SK-N-MC (cell line): ENCODE results near the gene IQGAP1.

Experiments used
- DNase-seq: peaks from one replicate; pipeline ENCODE4 v3.0.0-alpha.2; 2011; ENCODE audit warnings: low read depth, low spot score
- H3K27ac ChIP-seq: fragments of 200-600 bp; sonication (generic); 2 replicates; pipeline ENCODE4 v1.5.1; 2016; ENCODE audit warnings: mixed run types
- H3K36me3 ChIP-seq: fragments of 200-600 bp; sonication (generic); 2 replicates; pipeline ENCODE4 v1.6.1; 2017; ENCODE audit warnings: antibody characterized with exemption, low read length, mixed read lengths; ENCODE audit not compliant: insufficient read depth
- H3K4me3 ChIP-seq: fragments of 200-600 bp; sonication (generic); 2 replicates; pipeline ENCODE4 v1.5.1; 2016
- H3K9ac ChIP-seq: fragments of 200-600 bp; sonication (generic); 2 replicates; pipeline ENCODE4 v1.8.0; 2017; ENCODE audit warnings: mixed run types, mixed read lengths; ENCODE audit not compliant: insufficient read length
- H3K9me3 ChIP-seq: fragments of 200-600 bp; sonication (generic); 2 replicates; pipeline ENCODE4 v1.6.1; 2017; ENCODE audit warnings: low read depth, mild to moderate bottlenecking, antibody characterized with exemption, low read length, moderate library complexity, mixed read lengths
- EZH2 ChIP-seq: fragments of 200-600 bp; sonication (generic); IDR thresholded peaks from one replicate; pipeline ENCODE4 v1.6.1; 2017; ENCODE audit warnings: antibody characterized with exemption
- FOXP2 ChIP-seq: optimal IDR thresholded peaks from 2 replicates; pipeline ENCODE3; 2011; ENCODE audit warnings: mild to moderate bottlenecking, moderate library complexity; ENCODE audit not compliant: insufficient read depth; ENCODE audit errors: extremely low read length, control extremely low read depth
- POLR2AphosphoS5 ChIP-seq: IDR thresholded peaks from 2 replicates; pipeline ENCODE4 v1.6.1; 2012; ENCODE audit warnings: mild to moderate bottlenecking, low read depth, low read length, borderline replicate concordance

The IQGAP1 gene

DNA sequence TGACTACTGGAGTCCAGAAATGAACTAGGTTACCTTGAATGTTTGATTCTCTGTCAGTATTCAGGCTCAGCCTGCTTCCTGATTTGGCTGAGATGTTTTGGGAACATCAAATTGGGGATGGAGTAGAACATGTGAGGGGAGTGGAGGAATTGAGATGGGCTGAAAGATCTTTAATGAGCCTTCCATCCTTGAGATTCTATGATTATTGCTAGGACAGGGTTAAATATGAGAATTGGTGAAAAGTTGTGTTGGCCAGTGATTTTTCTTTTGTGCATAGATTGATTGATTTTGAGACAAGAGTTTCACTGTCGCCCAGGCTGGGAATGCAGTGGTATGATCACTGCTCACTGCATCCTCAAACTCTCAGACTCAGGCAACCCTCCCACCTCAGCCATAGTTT lies 32.4 kb downstream of the IQGAP1 start:
- Histone ChIP-seq H3K36me3 (no peaks in the 10 kb centered on the region), H3K9ac (no peak overlapping the region), H3K27ac (peak overlapping the region; percentile 78), H3K4me3 (peak overlapping the region; percentile 47; the same call in 1 of the 2 replicates), H3K9me3 (no peaks in the 10 kb centered on the region)
- DNase-seq = no peak
- TF ChIP-seq FOXP2 = no peak

DNA sequence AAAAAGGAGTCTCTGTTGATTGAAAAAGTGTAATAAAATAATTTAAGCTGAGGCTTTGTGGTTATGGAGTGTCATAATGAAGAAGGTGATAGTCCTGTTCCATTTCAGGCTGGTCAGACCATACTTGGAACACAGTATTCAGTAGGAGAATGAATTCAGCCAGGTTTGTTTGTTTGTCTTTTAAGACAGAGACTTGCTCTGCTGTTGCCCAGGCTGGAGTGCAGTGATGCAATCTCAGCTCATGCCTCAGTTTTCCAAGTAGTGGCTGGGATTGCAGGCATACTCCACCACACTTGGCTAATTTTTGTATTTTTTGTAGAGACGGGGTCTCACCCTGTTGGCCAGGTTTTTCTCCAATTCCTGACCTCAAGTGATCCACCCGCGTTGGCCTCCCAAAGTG lies 33.5 kb downstream of the IQGAP1 start:
- Histone ChIP-seq H3K36me3 (no peaks in the 10 kb centered on the region; the same call in 1 of the 2 replicates), H3K9me3 (no peaks in the 10 kb centered on the region), H3K9ac (no peak overlapping the region), H3K27ac (no peak overlapping the region), H3K4me3 (no peak overlapping the region)
- no peak for DNase-seq
- TF ChIP-seq EZH2 = no peak
- no peak for TF ChIP-seq FOXP2
- no peak for TF ChIP-seq POLR2AphosphoS5

DNA sequence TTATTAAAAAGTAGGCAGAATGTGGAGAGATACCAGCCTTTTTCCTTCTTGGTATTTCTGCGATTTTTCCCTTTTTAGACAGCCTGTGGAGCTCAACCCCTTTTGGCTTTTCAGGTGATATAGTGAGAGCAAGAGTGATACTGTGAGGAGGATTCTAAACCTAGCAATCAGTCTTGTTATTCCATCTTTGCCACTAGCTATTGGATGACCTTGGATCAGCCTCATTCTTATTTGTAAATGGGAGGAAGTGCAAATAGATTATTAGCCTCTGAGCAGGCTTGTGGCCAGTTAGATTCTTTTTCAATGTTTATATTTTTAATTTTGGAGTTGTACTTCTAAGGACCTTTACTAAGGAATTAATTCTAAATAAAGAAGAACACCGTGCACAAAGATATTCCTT lies 34.0 kb downstream of the IQGAP1 start:
- no peaks in the 10 kb centered on the region for H3K9me3 ChIP-seq
- TF ChIP-seq POLR2AphosphoS5 = no peak
- TF ChIP-seq EZH2 = no peak
- TF ChIP-seq FOXP2 = no peak
- no peak overlapping the region for H3K9ac ChIP-seq
- no peak overlapping the region for H3K4me3 ChIP-seq
- H3K27ac ChIP-seq = no peak overlapping the region
- no peaks in the 10 kb centered on the region; the same call in 1 of the 2 replicates for H3K36me3 ChIP-seq
- no peak for DNase-seq

DNA sequence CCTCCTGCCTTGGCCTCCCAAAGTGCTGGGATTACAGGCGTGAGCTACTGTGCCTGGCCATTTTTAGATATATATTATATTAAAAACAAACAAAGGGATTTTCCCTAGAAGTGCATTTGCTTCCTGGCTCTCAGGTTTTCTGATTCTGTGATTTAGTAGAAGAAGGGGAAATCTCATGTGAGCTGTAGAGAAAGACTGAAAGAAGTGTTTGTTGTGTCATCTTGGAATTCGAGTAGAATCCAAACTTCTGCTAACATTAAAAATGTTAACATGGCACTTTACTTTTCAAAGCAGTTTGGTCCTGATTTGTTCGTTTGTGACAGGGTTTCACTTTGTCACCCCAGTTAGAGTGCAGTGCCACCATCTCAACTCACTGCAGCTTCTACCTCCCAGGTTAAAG lies 34.9 kb downstream of the IQGAP1 start:
- no peak overlapping the region for H3K4me3 ChIP-seq
- no peaks in the 10 kb centered on the region for H3K9me3 ChIP-seq
- DNase-seq = no peak
- no peaks in the 10 kb centered on the region; the same call in 1 of the 2 replicates for H3K36me3 ChIP-seq
- H3K9ac ChIP-seq = no peak overlapping the region
- TF ChIP-seq FOXP2 (no peak), EZH2 (no peak), POLR2AphosphoS5 (no peak)
- H3K27ac ChIP-seq = no peak overlapping the region

DNA sequence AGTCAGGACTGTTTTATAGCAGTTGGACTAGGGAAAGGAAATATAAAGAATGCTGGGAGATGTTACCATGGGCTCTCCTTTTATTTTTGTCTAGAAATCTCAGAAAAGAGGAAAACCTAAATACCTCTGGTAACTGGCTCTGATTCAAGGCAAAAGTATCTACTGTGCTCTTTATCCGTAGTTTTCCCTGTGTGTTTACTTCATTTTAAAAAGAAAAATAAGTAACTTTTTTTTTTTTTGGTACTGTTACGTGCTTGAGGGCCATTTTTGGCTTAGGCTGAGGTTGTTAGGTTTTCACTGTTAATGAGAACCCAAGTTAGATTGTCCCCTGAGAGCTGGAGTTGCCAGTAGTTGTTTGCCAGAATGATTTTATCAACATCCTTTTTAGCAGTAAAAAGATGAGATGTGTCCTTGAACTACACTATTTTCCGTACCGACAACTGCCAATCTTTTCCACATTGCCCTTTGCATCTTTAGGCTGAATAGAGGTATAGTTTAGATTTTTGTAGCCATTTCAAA lies 35.8 kb downstream of the IQGAP1 start:
- no peaks in the 10 kb centered on the region; the same call in 1 of the 2 replicates for H3K36me3 ChIP-seq
- H3K4me3 ChIP-seq = no peak overlapping the region
- no peak for DNase-seq
- no peak overlapping the region for H3K27ac ChIP-seq
- no peaks in the 10 kb centered on the region for H3K9me3 ChIP-seq
- H3K9ac ChIP-seq = no peak overlapping the region
- TF ChIP-seq FOXP2 = no peak

DNA sequence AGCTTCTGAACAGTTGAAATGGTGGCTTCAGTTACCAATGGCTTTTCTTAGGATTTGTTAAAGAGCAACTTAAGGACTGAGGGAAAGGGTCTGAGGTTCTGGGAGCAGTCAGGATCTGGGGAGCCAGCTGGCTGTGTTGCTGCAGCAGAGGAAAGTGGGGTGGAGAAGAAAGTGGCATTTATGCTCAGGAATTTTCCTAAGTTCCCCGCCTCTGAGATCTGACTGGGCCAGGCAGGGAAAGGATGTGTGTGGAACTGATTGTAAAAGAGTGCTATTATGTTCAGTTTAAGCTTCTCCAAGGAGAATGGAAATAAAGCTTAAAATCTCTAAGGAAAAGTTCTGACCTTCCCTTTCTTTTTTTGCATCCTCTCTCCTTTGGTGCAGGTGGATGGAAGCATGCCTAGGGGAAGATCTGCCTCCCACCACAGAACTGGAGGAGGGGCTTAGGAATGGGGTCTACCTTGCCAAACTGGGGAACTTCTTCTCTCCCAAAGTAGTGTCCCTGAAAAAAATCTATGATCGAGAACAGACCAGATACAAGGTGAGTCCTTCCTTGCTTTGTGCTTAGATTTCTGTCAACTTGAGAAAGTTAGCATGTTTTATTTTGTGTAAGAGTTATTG lies 37.8 kb downstream of the IQGAP1 start:
- Histone ChIP-seq H3K9me3 (no peaks in the 10 kb centered on the region), H3K36me3 (no peaks in the 10 kb centered on the region; the same call in 1 of the 2 replicates), H3K27ac (no peak overlapping the region), H3K4me3 (no peak overlapping the region), H3K9ac (no peak overlapping the region)
- no peak for DNase-seq
- TF ChIP-seq EZH2 (no peak), POLR2AphosphoS5 (no peak), FOXP2 (no peak)

DNA sequence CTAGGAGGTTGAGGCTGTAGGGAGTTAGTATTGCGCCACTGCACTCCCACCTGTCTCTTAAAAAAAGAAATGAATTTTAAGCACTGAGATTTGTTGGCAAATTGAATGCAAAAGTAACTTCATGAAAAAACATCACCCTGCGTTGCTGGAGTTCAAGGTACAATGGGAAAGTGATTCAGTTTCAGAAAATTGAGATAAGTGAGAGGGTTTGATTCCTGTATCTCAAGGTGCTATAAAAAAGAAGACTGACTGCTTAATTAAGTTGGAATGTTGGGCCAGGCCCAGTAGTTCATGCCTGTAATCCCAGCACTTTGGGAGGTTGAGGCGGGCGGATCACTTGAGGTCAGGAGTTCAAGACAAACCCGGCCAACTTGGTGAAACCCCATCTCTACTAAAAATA lies 39.1 kb downstream of the IQGAP1 start:
- Histone ChIP-seq H3K9me3 (no peaks in the 10 kb centered on the region), H3K9ac (no peak overlapping the region), H3K36me3 (no peaks in the 10 kb centered on the region; the same call in 1 of the 2 replicates), H3K4me3 (no peak overlapping the region), H3K27ac (no peak overlapping the region)
- DNase-seq = no peak
- no peak for TF ChIP-seq FOXP2
- TF ChIP-seq EZH2 = no peak
- TF ChIP-seq POLR2AphosphoS5 = no peak

DNA sequence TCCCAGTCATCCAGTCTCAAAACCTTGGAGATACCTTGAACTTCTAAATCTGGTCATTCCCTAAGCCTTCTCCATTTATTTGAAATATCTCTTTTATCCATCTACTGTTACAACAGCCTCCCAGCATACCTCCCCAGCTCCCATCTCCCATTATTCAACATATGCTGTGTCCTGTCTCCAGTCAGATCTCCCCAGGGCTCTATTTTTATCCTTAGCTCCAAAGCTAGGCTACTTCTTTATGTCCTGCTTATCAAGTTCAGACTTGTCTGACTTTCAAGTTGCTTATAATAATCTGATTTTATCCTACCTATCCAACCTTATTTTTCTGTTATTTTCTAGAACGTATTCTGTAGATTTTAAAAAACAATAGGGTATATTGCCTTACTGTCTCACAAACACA lies 44.2 kb downstream of the IQGAP1 start:
- no peak for DNase-seq
- H3K36me3 ChIP-seq = no peaks in the 10 kb centered on the region; the same call in 1 of the 2 replicates
- no peaks in the 10 kb centered on the region for H3K9me3 ChIP-seq
- no peak for TF ChIP-seq POLR2AphosphoS5
- TF ChIP-seq EZH2 = no peak
- no peak for TF ChIP-seq FOXP2
- H3K4me3 ChIP-seq = no peak overlapping the region
- H3K27ac ChIP-seq = no peak overlapping the region
- no peak overlapping the region for H3K9ac ChIP-seq

DNA sequence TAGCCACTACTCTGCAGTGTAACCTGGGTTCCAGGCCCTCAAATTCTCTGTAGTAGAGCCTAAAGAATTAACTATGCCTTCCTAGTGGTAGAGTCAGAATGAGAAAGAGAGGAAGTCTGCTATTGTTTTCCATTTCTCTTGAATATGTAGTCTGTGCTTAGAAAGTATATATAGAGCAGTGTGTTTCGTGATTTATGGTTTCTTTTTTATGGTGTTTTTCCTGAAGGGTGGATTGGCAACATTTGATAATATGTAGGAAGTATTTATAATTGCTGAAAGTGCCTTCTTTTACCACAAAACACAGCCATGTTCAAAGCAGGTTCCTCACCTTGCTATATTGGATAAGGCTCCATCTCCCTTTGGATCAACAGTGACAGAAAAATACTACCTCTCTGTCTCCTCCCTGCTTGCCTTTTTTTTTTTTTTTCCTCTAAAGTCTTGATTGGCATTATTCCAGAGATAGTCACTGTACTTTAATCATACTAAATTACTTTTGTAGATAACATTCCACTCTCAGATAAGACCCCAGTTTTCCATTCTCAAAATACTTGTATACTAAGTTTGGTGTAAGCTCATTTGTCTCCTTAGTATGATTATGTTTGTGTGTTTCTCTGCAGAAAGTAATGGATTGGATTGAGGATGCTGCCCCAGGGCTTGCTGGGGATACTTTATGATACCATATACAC lies 47.8 kb downstream of the IQGAP1 start:
- Histone ChIP-seq H3K9ac (no peak overlapping the region), H3K36me3 (peaks cover 6% of the 10 kb centered on the region), H3K4me3 (no peak overlapping the region), H3K9me3 (no peaks in the 10 kb centered on the region), H3K27ac (no peak overlapping the region)
- DNase-seq = no peak
- TF ChIP-seq POLR2AphosphoS5 (no peak), FOXP2 (no peak), EZH2 (no peak)

DNA sequence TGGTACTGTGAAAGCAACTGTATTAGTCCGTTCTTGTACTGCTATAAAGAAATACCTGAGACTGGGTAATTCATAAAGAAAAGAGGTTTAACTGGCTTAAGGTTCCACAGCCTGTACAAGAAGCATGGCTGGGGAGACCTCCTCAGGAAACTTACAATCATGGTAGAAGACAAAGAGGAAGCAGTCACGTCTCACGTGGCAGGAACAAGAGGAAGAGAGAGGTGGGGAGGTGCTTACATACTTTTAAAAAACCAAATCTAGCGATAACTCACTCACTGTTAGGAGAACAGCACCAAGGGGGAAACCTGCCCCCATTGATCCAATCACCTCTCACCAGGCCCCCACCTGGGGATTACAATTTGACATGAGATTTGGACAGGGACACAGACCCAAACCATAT lies 48.9 kb downstream of the IQGAP1 start:
- no peak overlapping the region for H3K4me3 ChIP-seq
- no peak overlapping the region for H3K9ac ChIP-seq
- no peaks in the 10 kb centered on the region for H3K9me3 ChIP-seq
- peaks cover 13% of the 10 kb centered on the region for H3K36me3 ChIP-seq
- TF ChIP-seq POLR2AphosphoS5 = no peak
- TF ChIP-seq EZH2 = no peak
- TF ChIP-seq FOXP2 = no peak
- DNase-seq = no peak
- no peak overlapping the region for H3K27ac ChIP-seq
